HFFc6 (cell line): ENCODE measurements around the gene RAMAC. TPM values are rescaled to one million over a fixed set of nuclear protein-coding genes. Genes with fewer than 3 reads are reported as not detected.
A peak's percentile ranks its signal among the peaks of the same experiment; 100 is the strongest.
"Not testable (repeated sequence)": the region's sequence is repeated elsewhere in the genome, so short reads cannot be mapped to it uniquely, and the experiment has no call there.

ENCODE experiments used
- DNase-seq: peaks from one replicate; pipeline ENCODE4 v3.0.0-alpha.2; 2018
- H3K27ac Mint-ChIP-seq: 2 replicates; pipeline ENCODE4 v1.8.0; 2020; ENCODE audit warnings: mild to moderate bottlenecking, mixed read lengths
- H3K27me3 Mint-ChIP-seq: 2 replicates; pipeline ENCODE4 v1.8.0; 2021; ENCODE audit warnings: mild to moderate bottlenecking, moderate library complexity, mixed read lengths; ENCODE audit not compliant: insufficient read depth
- H3K36me3 Mint-ChIP-seq: 2 replicates; pipeline ENCODE4 v1.8.0; 2021; ENCODE audit warnings: low read depth, mixed read lengths
- H3K4me1 Mint-ChIP-seq: 2 replicates; pipeline ENCODE4 v1.8.0; 2020; ENCODE audit warnings: low read depth, mixed read lengths
- H3K4me3 Mint-ChIP-seq: 2 replicates; pipeline ENCODE4 v1.8.0; 2020; ENCODE audit warnings: mild to moderate bottlenecking, moderate library complexity, mixed read lengths
- H3K9me3 Mint-ChIP-seq: 2 replicates; pipeline ENCODE4 v1.8.0; 2020; ENCODE audit warnings: mild to moderate bottlenecking, mixed read lengths
- CTCF ChIP-seq: fragments of 200-600 bp; sonication (generic); IDR thresholded peaks from 2 replicates; pipeline ENCODE4 v1.5.0; 2021; ENCODE audit warnings: antibody characterized with exemption, mild to moderate bottlenecking
- long read RNA-seq: library from polyadenylated mRNA; unstranded; transcript quantifications from one replicate; pipeline ENCODE4 v2.0.0, GENCODE V29; 2019
- total RNA-seq, 6 experiments: library from RNA; stranded (reverse); fragmentation: NEBNext Ultra II Directional; extraction: Animal tissue kit (Norgen Biotek cat#: 25700); gene quantifications; 2 replicates in 1 of 6; 3 replicates in 5 of 6; pipeline ENCODE4 v1.2.3, GENCODE V29; 2021

Gene RAMAC
- 10 to 100 TPM; 18.6 to 22.0 (median 20.3) TPM for total RNA-seq
- long read RNA-seq, transcript RAMAC-201 (4 exons, 1,568 nt), result major isoform, 40 of 47 reads
- long read RNA-seq, partial matches to known transcripts, result 0 of 47 reads
- long read RNA-seq, other reads (novel, unspliced or antisense), result 7 of 47 reads

DNA sequence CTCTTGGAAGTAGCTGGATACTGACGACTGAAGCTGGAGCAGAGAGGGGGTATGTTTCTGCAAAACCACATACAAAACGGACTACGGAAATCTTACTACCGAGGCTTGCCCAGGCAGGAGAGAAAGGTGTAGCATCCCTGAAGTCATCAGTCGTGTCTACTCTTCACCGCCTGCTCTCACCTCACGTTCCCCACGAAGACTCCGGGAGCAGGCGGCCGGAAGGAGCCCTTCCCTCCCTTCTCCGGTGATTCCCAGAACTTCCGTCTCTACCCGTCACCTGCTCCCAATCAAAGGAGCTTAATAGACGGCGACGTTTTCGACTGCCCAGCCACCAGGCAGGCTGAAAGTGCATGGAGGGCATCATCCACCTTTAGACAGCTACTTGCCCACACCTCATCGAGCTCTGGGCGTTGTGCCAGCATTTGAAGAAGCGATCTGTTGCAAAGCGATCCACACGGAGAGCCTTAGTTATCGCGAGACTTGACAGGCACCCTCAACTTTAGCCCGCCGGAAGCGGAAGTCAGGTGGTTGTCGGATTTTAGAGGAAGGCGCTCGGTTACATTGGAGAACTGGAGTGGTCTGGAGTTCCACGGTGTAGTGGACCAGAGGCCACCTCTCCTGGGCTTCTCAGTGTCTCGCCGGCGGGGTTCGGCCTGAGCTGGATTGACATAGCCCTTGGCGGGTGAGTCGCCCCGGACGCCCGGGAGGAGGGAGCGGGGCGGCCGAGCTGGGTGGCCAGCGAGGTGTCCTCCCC lies at the start of gene RAMAC:
Gene RAMAC (plus strand): TSS at position 523 of the 754 bp plus-strand sequence. CDS start 2,809 bp downstream, outside the sequence.
- H3K4me3 Mint-ChIP-seq, result peak within 1 kb of the TSS; percentile 99
- no peak for TF ChIP-seq CTCF
- H3K27me3 Mint-ChIP-seq, result no peaks in the 10 kb centered on the region; the same call in 1 of the 2 replicates
- peak within 1 kb of the TSS; percentile 90 for H3K27ac Mint-ChIP-seq
- H3K9me3 Mint-ChIP-seq, result peaks cover 4% of the 10 kb centered on the region; the same call in 1 of the 2 replicates
- peak; percentile 94 for DNase-seq
- H3K36me3 Mint-ChIP-seq, result peaks cover 27% of the 10 kb centered on the region
- peaks cover 27% of the 10 kb centered on the region for H3K4me1 Mint-ChIP-seq

DNA sequence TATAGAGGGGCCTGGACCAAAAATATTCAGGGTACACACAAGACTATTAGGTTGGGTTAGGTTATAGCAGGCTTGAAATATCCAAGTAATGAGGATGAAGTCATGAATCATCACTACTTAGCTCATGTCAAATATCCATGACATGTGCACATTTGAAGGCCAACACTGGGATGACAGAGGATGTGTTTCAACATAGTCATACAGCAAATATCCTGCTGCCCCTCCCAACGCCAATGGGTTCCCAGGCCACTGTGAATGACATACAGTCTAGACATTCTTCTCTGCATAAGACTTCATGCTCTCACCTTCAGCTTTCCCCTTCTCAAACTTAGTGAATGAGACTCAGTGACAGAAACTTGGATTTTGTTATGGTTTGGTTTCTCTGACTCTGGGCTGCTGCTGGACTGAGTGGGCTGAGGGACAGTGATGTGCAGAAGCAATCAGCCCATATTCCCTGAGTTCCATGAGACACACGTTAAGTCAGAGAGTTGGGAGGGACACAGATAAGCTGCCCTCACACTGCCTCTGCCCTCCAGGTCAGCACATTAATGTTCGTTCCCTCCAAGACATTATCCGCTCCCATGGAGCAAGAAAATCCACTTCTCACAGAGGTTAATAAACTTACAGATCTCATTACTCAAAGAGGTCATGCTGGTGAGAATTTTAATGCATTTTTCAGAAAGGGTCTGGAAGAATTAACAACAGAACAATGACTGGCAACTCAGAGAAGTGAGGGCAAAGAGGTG lies 48.9 kb upstream of the RAMAC start:
- Mint-ChIP-seq H3K4me3 (no peak overlapping the region), H3K27ac (no peak overlapping the region), H3K4me1 (peaks cover 6% of the 10 kb centered on the region; the same call in 1 of the 2 replicates), H3K27me3 (peaks cover 38% of the 10 kb centered on the region), H3K36me3 (no peaks in the 10 kb centered on the region), H3K9me3 (no peaks in the 10 kb centered on the region; the same call in 1 of the 2 replicates)
- DNase-seq, result no peak
- TF ChIP-seq CTCF, result no peak

GRCh38 chr15:82937712-82938058 lies 48.3 kb upstream of the RAMAC start:
- no peak overlapping the region for H3K4me3 Mint-ChIP-seq
- TF ChIP-seq CTCF, result no peak
- H3K9me3 Mint-ChIP-seq, result no peaks in the 10 kb centered on the region; the same call in 1 of the 2 replicates
- H3K4me1 Mint-ChIP-seq, result peaks cover 6% of the 10 kb centered on the region; the same call in 1 of the 2 replicates
- DNase-seq, result no peak
- no peak overlapping the region for H3K27ac Mint-ChIP-seq
- peaks cover 35% of the 10 kb centered on the region for H3K27me3 Mint-ChIP-seq
- H3K36me3 Mint-ChIP-seq, result no peaks in the 10 kb centered on the region

DNA sequence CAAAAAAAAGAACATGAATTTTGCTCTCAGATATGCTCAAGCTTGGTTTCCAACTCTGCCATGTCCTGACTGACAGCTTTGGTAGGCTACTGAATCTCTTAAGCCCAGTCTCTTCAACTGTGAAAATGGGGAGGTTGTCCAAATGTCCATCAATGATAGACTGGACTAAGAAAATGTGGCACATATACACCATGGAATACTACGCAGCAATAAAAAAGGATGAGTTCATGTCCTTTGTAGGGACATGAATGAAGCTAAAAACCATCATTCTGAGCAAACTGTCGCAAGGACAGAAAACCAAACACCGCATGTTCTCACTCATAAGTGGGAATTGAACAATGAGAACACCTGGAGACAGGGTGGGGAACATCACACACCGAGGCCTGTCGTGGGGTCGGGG lies 46.3 kb upstream of the RAMAC start:
- not testable (repeated sequence) for H3K9me3 Mint-ChIP-seq, H3K27ac Mint-ChIP-seq, H3K4me3 Mint-ChIP-seq, H3K4me1 Mint-ChIP-seq, DNase-seq, H3K36me3 Mint-ChIP-seq
- H3K27me3 Mint-ChIP-seq, result peaks cover 20% of the 10 kb centered on the region

DNA sequence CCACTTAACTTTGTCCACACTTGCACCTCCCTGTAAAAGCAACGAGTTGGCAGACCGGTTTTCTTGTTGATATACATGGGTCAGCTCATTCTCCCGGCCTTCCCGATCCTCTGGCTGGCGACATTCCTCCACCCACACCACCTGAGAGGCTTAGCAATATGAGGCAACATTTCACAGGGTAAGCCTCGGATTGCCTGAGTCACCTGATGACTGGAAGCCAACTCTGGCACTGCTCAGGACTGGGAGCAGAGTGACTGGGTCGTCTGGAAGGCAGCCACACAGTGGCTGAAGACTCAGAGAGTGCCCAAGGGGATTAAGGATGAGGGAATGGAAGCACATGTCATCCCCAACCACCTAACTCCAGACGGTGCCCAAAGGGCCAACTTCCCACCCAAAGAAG lies 43.3 kb upstream of the RAMAC start:
- DNase-seq, result peak; percentile 21
- Mint-ChIP-seq H3K4me1 (no peaks in the 10 kb centered on the region), H3K4me3 (no peak overlapping the region), H3K36me3 (no peaks in the 10 kb centered on the region), H3K27ac (no peak overlapping the region), H3K9me3 (no peaks in the 10 kb centered on the region; the same call in 1 of the 2 replicates), H3K27me3 (peaks cover 20% of the 10 kb centered on the region)
- no peak for TF ChIP-seq CTCF

DNA sequence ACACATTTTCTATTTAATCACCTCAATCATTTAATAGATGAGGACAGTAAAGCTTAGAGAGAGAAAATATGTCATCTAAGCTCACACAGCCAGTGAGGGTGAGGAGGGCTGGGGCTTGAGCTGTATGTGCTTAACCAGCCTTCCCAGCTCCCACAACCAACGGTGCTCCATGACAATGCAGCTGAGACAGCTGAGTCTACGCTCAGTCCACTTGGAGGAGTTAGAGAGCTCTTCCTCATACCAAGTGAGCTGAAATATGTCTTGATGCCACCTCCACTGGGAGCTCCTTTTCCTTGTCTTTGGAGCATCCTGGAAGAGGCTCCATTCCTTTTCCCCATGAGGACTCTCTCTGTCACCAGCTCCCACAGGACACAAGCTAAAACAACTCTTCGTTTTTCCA lies 42.8 kb upstream of the RAMAC start:
- no peak for DNase-seq
- H3K36me3 Mint-ChIP-seq, result no peaks in the 10 kb centered on the region
- no peak for TF ChIP-seq CTCF
- H3K27me3 Mint-ChIP-seq, result peaks cover 16% of the 10 kb centered on the region
- H3K4me1 Mint-ChIP-seq, result no peaks in the 10 kb centered on the region
- no peaks in the 10 kb centered on the region; the same call in 1 of the 2 replicates for H3K9me3 Mint-ChIP-seq
- H3K4me3 Mint-ChIP-seq, result no peak overlapping the region
- H3K27ac Mint-ChIP-seq, result no peak overlapping the region
